ENCODE results near the gene SRP68.
"Not testable (repeated sequence)": the region's sequence is repeated elsewhere in the genome, so short reads cannot be mapped to it uniquely, and the experiment has no call there.

Gene SRP68

GRCh38 chr17:76085731-76086366, 13.5 kb upstream of the SRP68 start:
- no peak for DNase-seq
- no peak for TF ChIP-seq POLR2A (IDR thresholded peaks at IDR 0.05; ENCODE audit: low read length)

- DNase-seq = no peak
- TF ChIP-seq POLR2A (IDR thresholded peaks at IDR 0.05; ENCODE audit: low read length) = no peak
- TF ChIP-seq GATA1 (IDR thresholded peaks at IDR 0.05; ENCODE audit: low read depth, low read length) = no peak
These were observed 12.9 kb upstream of the SRP68 start for GRCh38 chr17:76085066-76085730.

GRCh38 chr17:76083536-76084182, 11.3 kb upstream of the SRP68 start:
- TF ChIP-seq POLR2A (IDR thresholded peaks at IDR 0.05; ENCODE audit: low read length) = no peak
- no peak for TF ChIP-seq GATA1 (IDR thresholded peaks at IDR 0.05; ENCODE audit: low read depth, low read length)

GRCh38 chr17:76082326-76083251, 10.3 kb upstream of the SRP68 start:
- TF ChIP-seq GATA1 (IDR thresholded peaks at IDR 0.05; ENCODE audit: low read depth, low read length) (no peak), POLR2A (IDR thresholded peaks at IDR 0.05; ENCODE audit: low read length) (no peak)
- no peak for DNase-seq

More at GRCh38 chr17:76083536-76084182, 11.3 kb upstream of the SRP68 start:
- DNase-seq = no peak

- no peak for DNase-seq
- no peak for TF ChIP-seq GATA1 (IDR thresholded peaks at IDR 0.05; ENCODE audit: low read depth, low read length)
- no peak for TF ChIP-seq POLR2A (IDR thresholded peaks at IDR 0.05; ENCODE audit: low read length)
These were observed 9.2 kb upstream of the SRP68 start for GRCh38 chr17:76081295-76082210.

GRCh38 chr17:76080768-76081287, 8.5 kb upstream of the SRP68 start:
- DNase-seq = no peak
- TF ChIP-seq GATA1 (IDR thresholded peaks at IDR 0.05; ENCODE audit: low read depth, low read length) = no peak
- TF ChIP-seq POLR2A (IDR thresholded peaks at IDR 0.05; ENCODE audit: low read length) = no peak

- no peak for DNase-seq
- no peak for TF ChIP-seq GATA1 (IDR thresholded peaks at IDR 0.05; ENCODE audit: low read depth, low read length)
- peak; percentile 43 for TF ChIP-seq POLR2A (IDR thresholded peaks at IDR 0.05; ENCODE audit: low read length)
These were observed 7.8 kb upstream of the SRP68 start for GRCh38 chr17:76079956-76080767.

GRCh38 chr17:76079535-76079955, 7.2 kb upstream of the SRP68 start:
- TF ChIP-seq POLR2A (IDR thresholded peaks at IDR 0.05; ENCODE audit: low read length) (peak; percentile 52), GATA1 (IDR thresholded peaks at IDR 0.05; ENCODE audit: low read depth, low read length) (no peak)
- no peak for DNase-seq

GRCh38 chr17:76078860-76079534, 6.7 kb upstream of the SRP68 start, which contains the start of gene ZACN:
ZACN (plus strand) TSS chr17:76079182; CDS start chr17:76079265, 83 bp downstream.
- no peak for DNase-seq
- TF ChIP-seq POLR2A (IDR thresholded peaks at IDR 0.05; ENCODE audit: low read length) = no peak
- no peak for TF ChIP-seq GATA1 (IDR thresholded peaks at IDR 0.05; ENCODE audit: low read depth, low read length)

- not testable (repeated sequence) for DNase-seq
These were observed 6.1 kb upstream of the SRP68 start for GRCh38 chr17:76078370-76078769.

- DNase-seq = no peak
- TF ChIP-seq GATA1 (IDR thresholded peaks at IDR 0.05; ENCODE audit: low read depth, low read length) (no peak), POLR2A (IDR thresholded peaks at IDR 0.05; ENCODE audit: low read length) (no peak)
These were observed 5.3 kb upstream of the SRP68 start for GRCh38 chr17:76077584-76078110.

Measured in erythroblast (primary cell).